OCI-LY3 (cell line): ENCODE results near the gene NCAPG2.

Experiments
- EZH2phosphoT487 ChIP-seq: fragments of 200-600 bp; shearing (Covaris generic); IDR thresholded peaks from 2 replicates; pipeline ENCODE4 v1.6.1; 2018; ENCODE audit warnings: antibody characterized with exemption, mixed run types, low read depth
- TF ChIP-seq, protein P1 (sequence below): fragments of 200-600, 300-600 bp; sonication (generic); IDR thresholded peaks from 2 replicates; pipeline ENCODE4 v1.5.1; 2014; ENCODE audit warnings: antibody characterized with exemption, low read length, low read depth

GRCh38 chr7:158744070-158744469 lies 39.5 kb upstream of the NCAPG2 start:
- TF ChIP-seq, protein P1, sequence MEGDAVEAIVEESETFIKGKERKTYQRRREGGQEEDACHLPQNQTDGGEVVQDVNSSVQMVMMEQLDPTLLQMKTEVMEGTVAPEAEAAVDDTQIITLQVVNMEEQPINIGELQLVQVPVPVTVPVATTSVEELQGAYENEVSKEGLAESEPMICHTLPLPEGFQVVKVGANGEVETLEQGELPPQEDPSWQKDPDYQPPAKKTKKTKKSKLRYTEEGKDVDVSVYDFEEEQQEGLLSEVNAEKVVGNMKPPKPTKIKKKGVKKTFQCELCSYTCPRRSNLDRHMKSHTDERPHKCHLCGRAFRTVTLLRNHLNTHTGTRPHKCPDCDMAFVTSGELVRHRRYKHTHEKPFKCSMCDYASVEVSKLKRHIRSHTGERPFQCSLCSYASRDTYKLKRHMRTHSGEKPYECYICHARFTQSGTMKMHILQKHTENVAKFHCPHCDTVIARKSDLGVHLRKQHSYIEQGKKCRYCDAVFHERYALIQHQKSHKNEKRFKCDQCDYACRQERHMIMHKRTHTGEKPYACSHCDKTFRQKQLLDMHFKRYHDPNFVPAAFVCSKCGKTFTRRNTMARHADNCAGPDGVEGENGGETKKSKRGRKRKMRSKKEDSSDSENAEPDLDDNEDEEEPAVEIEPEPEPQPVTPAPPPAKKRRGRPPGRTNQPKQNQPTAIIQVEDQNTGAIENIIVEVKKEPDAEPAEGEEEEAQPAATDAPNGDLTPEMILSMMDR = no peak
- no peak for TF ChIP-seq EZH2phosphoT487
